B cell (primary cell): Measurements from ENCODE around the gene ASPG. TPM values are rescaled to one million over a fixed set of nuclear protein-coding genes. Genes with fewer than 3 reads are reported as not detected.

Experiments
- ATAC-seq: fragments of 200-7000 bp; cut with Tn5 transposase; one replicate; pipeline ENCODE4 v1.10.0; 2021; ENCODE audit warnings: low read depth, mild to moderate bottlenecking, moderate number of reproducible peaks, moderate library complexity
- CTCF ChIA-PET: fragments of 350-600 bp; sonication (Branson Sonifier 250); formaldehyde crosslinking; loops from one replicate; lab custom pipeline; 2021; ENCODE audit warnings: antibody characterized with exemption, inconsistent platforms; lab: Charles Lee
- POLR2A ChIA-PET: fragments of 350-600 bp; sonication (Branson Sonifier 250); formaldehyde crosslinking; loops from one replicate; lab custom pipeline; 2021; ENCODE audit warnings: antibody characterized with exemption; lab: Charles Lee
- DNase-seq: peaks from one replicate; pipeline ENCODE4 v3.0.0; 2013
- H2AFZ ChIP-seq: 2 replicates; pipeline ENCODE4 v1.6.1; 2012; ENCODE audit warnings: mild to moderate bottlenecking, low read depth, low read length; ENCODE audit not compliant: insufficient read depth, poor library complexity, severe bottlenecking
- H3K27ac ChIP-seq, 2 donors: 1 replicate in 1 of 2; 2 replicates in 1 of 2; pipeline ENCODE4 v1.5.1; 2012 to 2013; ENCODE audit warnings: low read length in 2 of 2, mild to moderate bottlenecking in 2 of 2, moderate library complexity in 1 of 2
- H3K27me3 ChIP-seq, 4 experiments: fragments of 200-600 bp in 1 of 4; sonication (generic) in 1 of 4; replicated peaks in 1 of 4; 1 replicate in 2 of 4; 2 replicates in 2 of 4; pipeline versions ENCODE4 v1.6.1 to v1.7.0; 2013 to 2016; ENCODE audit warnings: low read length in 3 of 4, mild to moderate bottlenecking in 2 of 4, mixed read lengths in 1 of 4, moderate library complexity in 1 of 4; ENCODE audit not compliant: insufficient read depth in 4 of 4, control insufficient read depth in 3 of 4; ENCODE audit errors: control extremely low read depth in 1 of 4
- H3K36me3 ChIP-seq, 2 experiments: replicated peaks in 1 of 2; 1 replicate in 1 of 2; 2 replicates in 1 of 2; pipeline versions ENCODE4 v1.6.1 to v1.7.1; 2013; ENCODE audit warnings: low read length in 1 of 2; ENCODE audit not compliant: insufficient read depth in 2 of 2, control insufficient read depth in 1 of 2; ENCODE audit errors: control extremely low read depth in 1 of 2, extremely low read depth in 1 of 2
- H3K4me1 ChIP-seq, 2 donors: fragments of 200-600 bp in 1 of 2; sonication (generic) in 1 of 2; 1 replicate in 1 of 2; 2 replicates in 1 of 2; pipeline versions ENCODE4 v1.5.1 to v1.6.1; 2013 to 2017; ENCODE audit warnings: low read length in 2 of 2; ENCODE audit not compliant: control insufficient read depth in 2 of 2, insufficient read depth in 2 of 2
- H3K4me2 ChIP-seq: replicated peaks from 2 replicates; pipeline ENCODE3; 2012; ENCODE audit warnings: mild to moderate bottlenecking, low read depth, low read length; ENCODE audit not compliant: poor library complexity, severe bottlenecking
- H3K4me3 ChIP-seq, 5 experiments: fragments of 200-600 bp in 1 of 5; sonication (generic) in 1 of 5; 1 replicate in 3 of 5; 2 replicates in 2 of 5; pipeline versions ENCODE4 v1.5.1 to v1.7.0; 2011 to 2016; ENCODE audit warnings: low read length in 4 of 5, mild to moderate bottlenecking in 4 of 5, low read depth in 2 of 5, control low read depth in 1 of 5, moderate library complexity in 1 of 5; ENCODE audit not compliant: insufficient read depth in 1 of 5; ENCODE audit errors: control extremely low read depth in 1 of 5, extremely low read depth in 1 of 5
- H3K79me2 ChIP-seq: fragments of 200-600 bp; sonication (generic); one replicate; pipeline ENCODE4 v1.6.0; 2016; ENCODE audit warnings: low read length; ENCODE audit not compliant: control insufficient read depth, insufficient read depth
- H3K9ac ChIP-seq: fragments of 200-600 bp; sonication (generic); 2 replicates; pipeline ENCODE4 v1.6.1; 2017; ENCODE audit warnings: mild to moderate bottlenecking, low read length, moderate library complexity
- H3K9me3 ChIP-seq, 3 donors: one replicate each; pipeline versions ENCODE4 v1.6.1 to v1.7.1; 2013; ENCODE audit warnings: low read length in 2 of 3; ENCODE audit not compliant: control insufficient read depth in 2 of 3, insufficient read depth in 1 of 3; ENCODE audit errors: control extremely low read depth in 1 of 3
- H4K20me1 ChIP-seq: 2 replicates; pipeline ENCODE4 v1.6.0; 2012; ENCODE audit warnings: mild to moderate bottlenecking, low read length; ENCODE audit not compliant: insufficient read depth, control insufficient read depth, poor library complexity, severe bottlenecking
- H3K27ac Mint-ChIP-seq: one replicate; pipeline ENCODE4 v1.8.0; 2021; ENCODE audit warnings: mixed read lengths
- H3K27me3 Mint-ChIP-seq: one replicate; pipeline ENCODE4 v1.8.0; 2021; ENCODE audit warnings: mixed read lengths
- H3K4me1 Mint-ChIP-seq: one replicate; pipeline ENCODE4 v1.8.0; 2021; ENCODE audit warnings: mixed read lengths
- H3K4me3 Mint-ChIP-seq: one replicate; pipeline ENCODE4 v1.8.0; 2021; ENCODE audit warnings: mixed read lengths
- H3K9me3 Mint-ChIP-seq: one replicate; pipeline ENCODE4 v1.8.0; 2022; ENCODE audit warnings: mixed read lengths; ENCODE audit not compliant: insufficient read depth
- EZH2 ChIP-seq: IDR thresholded peaks from 2 replicates; pipeline ENCODE4 v1.6.1; 2012; ENCODE audit warnings: borderline replicate concordance, low read depth, mild to moderate bottlenecking, moderate library complexity, low read length; ENCODE audit not compliant: insufficient read depth, poor library complexity, severe bottlenecking
- WGBS: methylation state at CpG from one replicate; pipeline ENCODE4 v1.1.5; 2013; ENCODE audit warnings: missing lambda C conversion rate; ENCODE audit not compliant: insufficient coverage; 5-methylcytosine and 5-hydroxymethylcytosine counted together
- intact Hi-C: fragments of 100-400 bp; cut with micrococcal nuclease; formaldehyde crosslinking; loops from one replicate; pipeline ENCODE4 v1.10.0; 2022
- polyA plus RNA-seq: library from polyadenylated mRNA; depleted of rRNA; stranded (reverse); fragments of >200 nt; gene quantifications from 2 replicates; pipeline ENCODE4 v1.2.3, GENCODE V29; 2012
- total RNA-seq, 2 donors: library from RNA; stranded (reverse); fragments of 120-200 nt in 1 of 2; gene quantifications; 1 replicate in 1 of 2; 2 replicates in 1 of 2; pipeline versions ENCODE4 v1.2.3 to v1.2.4, GENCODE V29; 2013 to 2022
- TF ChIP-seq, protein P1 (sequence below): fragments of 200-600 bp; IDR thresholded peaks from one replicate; pipeline ENCODE4 v1.8.0; 2022; ENCODE audit warnings: antibody characterized with exemption, mild to moderate bottlenecking

ASPG gene
- total and polyA plus RNA-seq, 2 donors (not counting 1 experiment from before 2014, with no cell fraction given) = not detected

DNA sequence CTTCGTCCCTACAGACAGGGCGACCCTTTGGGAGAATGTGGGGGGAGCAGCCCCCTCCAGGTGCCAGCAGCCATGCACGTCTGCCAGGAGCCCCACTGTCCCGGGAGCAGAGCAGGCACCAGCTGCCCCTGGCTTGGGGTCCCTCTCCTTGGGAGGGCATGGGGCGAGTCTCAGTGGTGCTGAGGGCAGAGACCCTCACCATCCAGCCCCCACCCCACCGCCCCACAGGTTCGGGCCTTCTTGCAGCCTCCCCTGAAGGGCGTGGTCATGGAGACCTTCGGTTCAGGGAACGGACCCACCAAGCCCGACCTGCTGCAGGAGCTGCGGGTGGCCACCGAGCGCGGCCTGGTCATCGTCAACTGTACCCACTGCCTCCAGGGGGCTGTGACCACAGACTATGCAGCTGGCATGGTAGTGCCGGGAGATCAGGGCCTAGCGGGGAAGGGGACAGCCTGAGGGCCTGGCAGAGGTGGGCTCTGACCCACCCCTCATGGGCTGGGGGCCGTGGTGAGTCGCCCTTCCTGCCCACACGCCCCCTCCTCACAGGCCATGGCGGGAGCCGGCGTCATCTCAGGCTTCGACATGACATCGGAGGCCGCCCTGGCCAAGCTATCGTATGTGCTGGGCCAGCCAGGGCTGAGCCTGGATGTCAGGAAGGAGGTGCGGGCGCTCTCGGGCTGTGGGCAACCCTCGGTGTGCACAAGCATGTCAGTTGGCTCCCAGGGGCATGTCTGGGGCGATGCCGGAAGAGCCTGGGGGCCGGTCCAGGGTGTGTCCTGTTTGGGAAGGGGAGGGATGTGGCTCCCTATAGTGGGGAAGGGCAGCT is 18.8 kb downstream of the ASPG start:
- H3K36me3 ChIP-seq = no peaks in the 10 kb centered on the region
- H2AFZ ChIP-seq = no peak overlapping the region
- no peaks in the 10 kb centered on the region for H3K27me3 ChIP-seq
- no peaks in the 10 kb centered on the region for H3K4me1 Mint-ChIP-seq
- TF ChIP-seq, protein P1, sequence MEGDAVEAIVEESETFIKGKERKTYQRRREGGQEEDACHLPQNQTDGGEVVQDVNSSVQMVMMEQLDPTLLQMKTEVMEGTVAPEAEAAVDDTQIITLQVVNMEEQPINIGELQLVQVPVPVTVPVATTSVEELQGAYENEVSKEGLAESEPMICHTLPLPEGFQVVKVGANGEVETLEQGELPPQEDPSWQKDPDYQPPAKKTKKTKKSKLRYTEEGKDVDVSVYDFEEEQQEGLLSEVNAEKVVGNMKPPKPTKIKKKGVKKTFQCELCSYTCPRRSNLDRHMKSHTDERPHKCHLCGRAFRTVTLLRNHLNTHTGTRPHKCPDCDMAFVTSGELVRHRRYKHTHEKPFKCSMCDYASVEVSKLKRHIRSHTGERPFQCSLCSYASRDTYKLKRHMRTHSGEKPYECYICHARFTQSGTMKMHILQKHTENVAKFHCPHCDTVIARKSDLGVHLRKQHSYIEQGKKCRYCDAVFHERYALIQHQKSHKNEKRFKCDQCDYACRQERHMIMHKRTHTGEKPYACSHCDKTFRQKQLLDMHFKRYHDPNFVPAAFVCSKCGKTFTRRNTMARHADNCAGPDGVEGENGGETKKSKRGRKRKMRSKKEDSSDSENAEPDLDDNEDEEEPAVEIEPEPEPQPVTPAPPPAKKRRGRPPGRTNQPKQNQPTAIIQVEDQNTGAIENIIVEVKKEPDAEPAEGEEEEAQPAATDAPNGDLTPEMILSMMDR = no peak
- no peak for TF ChIP-seq EZH2
- no peaks in the 10 kb centered on the region for H3K79me2 ChIP-seq
- no peaks in the 10 kb centered on the region for H3K9me3 Mint-ChIP-seq
- H3K27ac ChIP-seq = no peak overlapping the region
- H4K20me1 ChIP-seq = no peaks in the 10 kb centered on the region
- ChIA-PET POLR2A (no interaction called here), CTCF (no interaction called here)
- DNase-seq (no peak), ATAC-seq (no peak)
- intact Hi-C loops = no loop called here
- H3K9ac ChIP-seq = no peak overlapping the region
- H3K4me3 ChIP-seq = no peak overlapping the region
- no peak overlapping the region for H3K27ac Mint-ChIP-seq
- H3K4me3 Mint-ChIP-seq = no peak overlapping the region
- H3K4me2 ChIP-seq = no peak overlapping the region
- WGBS = 86% methylated on average over 24 of the region's 35 CpGs
- no peaks in the 10 kb centered on the region for H3K27me3 Mint-ChIP-seq
- H3K9me3 ChIP-seq = no peaks in the 10 kb centered on the region
- no peaks in the 10 kb centered on the region for H3K4me1 ChIP-seq

DNA sequence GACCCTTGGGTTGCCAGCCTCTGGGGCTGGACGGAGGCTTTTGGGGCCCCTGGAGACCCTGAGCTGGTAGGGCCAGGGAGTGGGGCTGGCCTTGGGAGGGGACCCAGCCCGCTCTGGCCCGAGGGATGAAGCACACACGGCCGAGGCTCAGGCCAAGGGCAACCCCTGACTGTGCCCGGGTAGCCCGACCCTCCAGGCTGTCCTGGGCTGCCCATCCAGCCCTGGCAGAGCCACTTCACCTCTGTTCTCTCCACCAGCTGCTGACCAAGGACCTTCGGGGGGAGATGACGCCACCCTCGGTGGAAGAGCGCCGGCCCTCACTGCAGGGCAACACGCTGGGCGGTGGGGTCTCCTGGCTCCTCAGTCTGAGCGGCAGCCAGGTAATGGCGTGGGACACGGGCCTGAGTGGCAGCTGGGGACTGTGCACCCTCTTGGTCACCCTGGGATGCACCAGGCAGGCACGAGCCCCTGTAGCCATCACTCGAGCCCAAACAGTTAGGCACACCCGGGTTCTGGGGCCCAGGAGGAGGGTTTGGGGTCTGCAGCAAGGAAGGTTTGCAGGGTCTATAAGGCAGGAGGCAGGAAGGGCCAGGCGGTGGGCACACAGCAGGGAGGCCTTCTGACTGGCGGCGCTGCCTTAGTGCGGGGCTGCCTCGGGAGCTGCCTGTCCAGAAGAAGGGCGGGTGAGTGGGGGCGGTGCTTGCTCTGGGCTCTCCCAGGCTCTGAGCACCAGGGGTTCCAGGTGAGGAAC is 19.7 kb downstream of the ASPG start:
- ATAC-seq (no peak), DNase-seq (no peak)
- H3K4me3 ChIP-seq = no peak overlapping the region
- TF ChIP-seq EZH2 = no peak
- TF ChIP-seq, protein P1 = no peak
- H4K20me1 ChIP-seq = no peaks in the 10 kb centered on the region
- H3K36me3 ChIP-seq = no peaks in the 10 kb centered on the region
- no peaks in the 10 kb centered on the region for H3K9me3 ChIP-seq
- no peaks in the 10 kb centered on the region for H3K4me1 Mint-ChIP-seq
- no peak overlapping the region for H3K27ac ChIP-seq
- no peaks in the 10 kb centered on the region for H3K27me3 Mint-ChIP-seq
- no peaks in the 10 kb centered on the region for H3K9me3 Mint-ChIP-seq
- POLR2A ChIA-PET = no interaction called here
- no peak overlapping the region for H3K4me3 Mint-ChIP-seq
- no peak overlapping the region for H3K9ac ChIP-seq
- H2AFZ ChIP-seq = no peak overlapping the region
- H3K4me1 ChIP-seq = no peaks in the 10 kb centered on the region
- CTCF ChIA-PET = no interaction called here
- 86% methylated on average over 27 of the region's 27 CpGs for WGBS
- intact Hi-C loops = no loop called here
- H3K79me2 ChIP-seq = no peaks in the 10 kb centered on the region
- no peaks in the 10 kb centered on the region for H3K27me3 ChIP-seq
- H3K27ac Mint-ChIP-seq = no peak overlapping the region
- no peak overlapping the region for H3K4me2 ChIP-seq
